GM21737 (cell line): ENCODE data around the gene FADS6.

ENCODE experiments used
- ATAC-seq: cut with Tn5 transposase; IDR thresholded peaks from one replicate; pipeline ENCODE4 v1.9.1; 2021; ENCODE audit warnings: mild to moderate bottlenecking, moderate library complexity; ENCODE audit not compliant: unreplicated experiment

Gene FADS6

GRCh38 chr17:74892013-74892841, 1.2 kb downstream of the FADS6 start:
- ATAC-seq: no peak

DNA sequence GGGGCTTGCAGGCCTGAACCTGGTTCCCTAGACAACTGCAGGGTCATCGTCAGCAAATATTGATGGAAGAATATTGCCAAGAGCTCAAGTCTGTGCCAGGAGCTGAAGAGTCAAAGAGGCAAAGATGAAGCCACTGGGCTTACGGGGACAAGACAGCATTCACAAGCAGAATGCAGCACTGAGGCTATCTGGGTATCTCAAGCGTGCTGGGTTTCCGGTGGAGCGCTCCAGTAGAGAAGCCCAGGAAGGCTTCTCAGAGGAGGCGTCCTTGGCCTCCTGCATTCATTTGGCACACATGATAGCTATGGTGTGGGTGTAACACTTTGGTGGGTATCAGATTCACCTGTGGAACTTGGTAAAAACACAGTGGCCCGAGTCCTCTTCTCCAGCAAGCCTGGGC, 2.9 kb downstream of the FADS6 start:
- ATAC-seq: no peak

DNA sequence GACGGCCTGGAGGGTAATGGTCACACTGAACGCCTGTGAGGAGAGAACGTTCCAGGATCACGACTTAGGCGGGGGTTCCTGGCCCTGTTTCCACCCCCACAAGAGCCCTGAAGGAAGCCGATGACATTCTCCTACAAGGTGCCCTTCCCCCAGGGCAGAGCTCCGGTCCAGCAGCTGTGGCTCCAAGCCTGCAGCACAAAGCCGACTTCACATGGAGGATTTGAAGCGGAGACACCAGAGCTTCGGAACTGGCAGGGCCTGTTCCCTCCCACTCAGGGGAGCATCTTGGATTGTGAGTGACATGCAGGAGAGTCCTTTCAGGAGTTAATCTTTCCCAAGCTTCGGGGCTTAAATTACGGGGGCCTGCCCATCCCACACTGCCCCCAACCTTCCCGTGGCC, 5.0 kb downstream of the FADS6 start:
- ATAC-seq: no peak

DNA sequence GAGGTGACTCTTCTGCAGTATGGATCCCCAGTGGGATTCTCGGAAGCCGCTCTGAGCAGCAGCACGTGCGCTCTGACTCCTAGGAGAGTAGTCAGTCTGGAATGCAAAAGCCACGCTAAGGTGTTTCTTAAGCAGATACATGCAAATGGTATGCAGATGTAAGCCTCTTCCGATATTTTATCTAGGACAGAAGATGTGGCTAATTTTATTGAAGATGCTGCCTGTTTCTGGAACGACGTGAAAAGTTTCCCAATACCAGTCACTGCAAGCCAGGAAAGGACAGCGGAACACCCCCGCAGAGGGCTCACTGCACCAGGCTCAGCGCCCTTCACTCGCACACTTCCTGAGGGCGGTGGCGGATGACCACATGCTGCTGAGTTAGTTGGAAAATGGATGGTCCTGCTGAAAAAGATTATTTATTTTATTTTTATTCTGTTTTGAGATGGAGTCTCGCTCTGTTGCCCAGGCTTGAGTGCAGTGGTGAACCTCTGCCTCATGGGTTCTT, 10.1 kb downstream of the FADS6 start:
- no peak for ATAC-seq

DNA sequence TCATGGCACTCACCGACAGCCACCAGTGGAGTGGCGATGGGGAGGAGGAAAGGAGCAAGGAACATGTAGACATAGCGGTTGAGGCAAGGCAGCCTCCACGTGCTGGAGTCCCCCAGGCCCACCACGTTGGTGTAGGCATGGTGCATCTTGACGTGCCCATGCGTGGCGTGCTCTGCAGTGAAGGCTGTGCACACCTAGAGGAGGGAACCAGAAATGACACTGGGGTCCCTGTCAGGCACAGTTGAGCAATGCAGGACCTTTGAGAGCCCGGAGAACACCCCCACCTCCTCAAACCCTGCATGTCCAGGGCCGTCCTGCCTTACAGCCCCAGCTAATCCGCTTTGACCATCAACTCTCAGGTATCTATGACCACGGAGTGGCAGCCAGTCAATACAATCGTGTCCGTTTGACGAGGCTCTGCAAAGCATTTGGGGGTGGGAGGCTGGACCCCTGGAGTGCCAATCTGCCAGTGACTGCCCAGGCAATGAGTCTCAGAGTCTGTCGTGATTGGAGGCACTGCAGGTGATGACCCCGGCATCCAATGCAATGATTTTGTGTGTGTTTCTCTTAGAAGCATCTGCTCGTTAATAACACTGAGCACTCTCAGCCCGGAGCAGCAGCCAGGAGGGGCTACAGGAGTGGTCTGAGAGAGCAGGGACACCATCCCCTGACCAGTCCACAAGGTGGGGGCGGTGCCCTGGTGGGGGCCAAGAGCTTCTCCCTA, 10.8 kb downstream of the FADS6 start:
- ATAC-seq: no peak

DNA sequence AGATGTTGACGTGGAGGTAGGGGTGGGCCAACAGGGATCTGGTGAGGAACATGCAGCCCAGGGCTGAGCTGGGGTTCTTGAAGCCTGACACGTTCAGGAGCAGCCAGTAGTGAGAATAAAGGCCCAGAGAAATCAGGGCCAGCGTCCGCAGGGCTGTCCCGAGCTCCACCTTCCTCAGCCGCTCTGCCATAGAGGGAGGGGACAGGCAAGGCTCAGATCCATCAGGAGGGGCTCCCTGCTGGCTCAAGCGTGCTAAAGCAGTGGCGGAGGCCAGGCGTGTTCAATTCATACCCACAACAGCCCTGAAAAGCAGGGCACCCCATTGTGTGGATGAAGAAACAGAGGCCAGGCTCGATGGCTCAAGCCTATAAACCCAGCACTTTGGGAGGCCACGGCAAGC, 12.4 kb downstream of the FADS6 start:
- no peak for ATAC-seq

- no peak for ATAC-seq
Measured at GRCh38 chr17:74879308-74879707, 14.1 kb downstream of the FADS6 start.

DNA sequence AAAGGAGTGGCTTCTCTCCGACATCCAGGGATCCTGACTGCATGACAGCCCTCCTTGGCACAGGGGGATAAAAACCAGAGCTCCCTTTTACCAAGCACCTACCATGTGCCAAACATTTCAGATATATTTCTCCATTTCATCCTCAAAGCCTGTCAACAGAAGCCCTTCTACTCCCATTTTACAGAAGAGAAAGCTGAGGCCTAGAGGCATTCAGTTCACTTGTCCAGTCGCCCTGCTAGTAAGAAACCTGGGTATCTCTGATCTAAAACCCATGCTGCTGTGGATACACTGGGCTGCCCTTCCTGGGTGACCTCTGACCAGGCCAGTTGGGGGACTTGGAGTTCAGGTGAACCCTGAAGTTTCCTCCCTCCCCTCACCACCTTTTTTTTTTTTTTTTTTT, 14.8 kb downstream of the FADS6 start:
- no peak for ATAC-seq

- ATAC-seq: no peak
Measured at GRCh38 chr17:74877592-74878548, 15.6 kb downstream of the FADS6 start.

DNA sequence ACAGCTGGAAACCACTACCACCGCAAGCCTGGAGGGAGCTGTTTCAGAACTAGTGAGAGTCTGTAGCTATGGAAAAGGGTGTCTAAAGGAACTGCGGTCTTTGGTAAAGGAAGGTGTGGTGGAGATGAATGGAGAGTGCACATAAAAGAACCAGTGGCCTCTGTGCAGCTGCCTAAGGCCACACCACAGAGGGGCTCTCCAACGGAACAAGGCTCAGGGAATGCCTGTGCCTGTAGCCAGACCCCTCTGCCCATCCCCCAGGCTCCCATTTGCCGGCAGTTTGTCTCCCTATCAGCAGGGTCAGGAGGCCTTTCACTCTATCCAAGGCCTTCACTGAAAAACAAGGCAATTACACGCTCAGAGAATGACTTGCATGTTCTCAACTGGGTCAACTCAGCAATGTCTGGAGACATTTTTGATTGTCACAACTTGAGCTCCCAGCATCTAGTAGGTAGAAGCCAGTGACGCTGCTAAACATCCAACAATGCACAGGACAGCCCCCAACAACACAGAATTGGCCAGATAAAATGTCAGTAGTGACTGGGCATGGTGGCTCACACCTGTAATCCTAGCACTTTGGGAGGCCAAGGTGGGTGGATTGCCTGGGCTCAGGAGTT, 17.3 kb downstream of the FADS6 start:
- ATAC-seq: no peak

GRCh38 chr17:74875155-74875976, 18.1 kb downstream of the FADS6 start:
- ATAC-seq: no peak

- ATAC-seq: no peak
Measured at GRCh38 chr17:74874615-74875037, 18.8 kb downstream of the FADS6 start.

DNA sequence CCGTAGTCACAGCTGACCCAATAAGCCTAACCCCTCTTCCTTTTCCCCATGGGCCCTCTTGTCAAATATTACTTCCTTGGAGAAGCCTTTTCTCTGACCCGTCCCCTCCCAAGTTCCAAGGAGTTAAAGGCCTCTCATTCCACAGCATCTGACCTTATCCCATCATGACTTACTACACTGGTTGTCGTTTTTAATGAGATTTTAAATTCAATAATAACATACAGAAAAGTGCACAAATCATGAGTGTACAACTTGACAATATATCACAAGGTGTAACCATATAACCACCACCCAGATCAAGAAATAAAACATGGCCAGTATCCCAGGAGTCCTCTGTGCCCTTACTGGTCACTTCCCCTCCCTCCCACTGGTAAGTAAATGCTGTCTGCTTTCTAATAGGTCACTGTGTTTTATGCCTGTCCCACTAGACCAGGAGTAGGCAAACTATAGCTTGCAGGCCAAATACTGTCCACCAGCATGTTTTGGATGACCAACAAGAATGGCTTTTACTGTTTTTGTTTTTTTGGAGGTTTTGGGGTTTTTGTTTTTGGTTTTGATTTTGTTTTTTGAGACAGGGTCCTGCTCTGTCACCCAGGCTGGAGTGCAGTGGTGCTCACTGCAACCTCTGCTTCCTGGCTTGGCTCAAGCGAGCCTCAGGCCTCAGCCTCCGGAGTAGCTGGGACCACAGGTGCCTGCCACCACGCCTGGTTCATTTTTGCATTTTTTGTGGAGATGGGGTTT, 19.4 kb downstream of the FADS6 start:
- ATAC-seq: no peak

GRCh38 chr17:74873037-74873873, 20.2 kb downstream of the FADS6 start:
- ATAC-seq: peak; percentile 84

DNA sequence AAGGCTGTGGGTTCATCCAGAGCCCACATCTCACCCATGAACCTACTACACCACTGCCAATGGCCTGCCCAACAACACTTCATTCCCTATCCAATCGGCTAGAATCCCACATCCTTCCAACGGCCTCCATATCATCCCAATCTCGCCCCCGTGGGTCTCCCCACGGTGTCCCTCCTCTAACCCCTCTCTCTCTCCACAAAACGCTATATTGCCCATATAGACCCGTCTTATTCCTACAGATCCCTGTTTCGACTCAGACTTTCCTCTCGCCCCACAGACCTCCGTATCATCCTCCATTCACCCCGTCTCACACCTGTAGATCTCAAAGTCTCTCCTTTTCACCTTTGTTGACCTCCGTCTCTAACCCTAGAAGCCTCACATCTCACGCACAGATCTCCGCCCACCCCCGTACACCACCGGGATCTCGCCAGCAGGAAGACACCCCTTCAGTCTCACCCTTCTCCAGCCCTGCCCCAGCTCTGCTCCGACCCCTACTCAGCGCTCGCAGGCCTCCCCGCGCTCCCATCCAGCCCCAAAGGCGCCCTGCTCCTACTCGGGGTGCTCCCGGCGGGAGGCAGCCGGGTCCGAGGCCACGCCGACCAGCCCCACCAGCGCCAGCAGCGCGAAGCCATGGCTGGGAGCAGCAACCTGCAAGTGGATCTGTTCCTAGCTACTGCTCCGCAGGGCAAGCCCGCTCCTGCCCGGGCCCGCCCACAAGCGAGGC, 21.0 kb downstream of the FADS6 start, which contains the start of gene FDXR:
FDXR (minus strand) TSS at position 682 of the 724 bp plus-strand sequence; CDS start at position 632, 50 bp downstream.
- no peak for ATAC-seq

DNA sequence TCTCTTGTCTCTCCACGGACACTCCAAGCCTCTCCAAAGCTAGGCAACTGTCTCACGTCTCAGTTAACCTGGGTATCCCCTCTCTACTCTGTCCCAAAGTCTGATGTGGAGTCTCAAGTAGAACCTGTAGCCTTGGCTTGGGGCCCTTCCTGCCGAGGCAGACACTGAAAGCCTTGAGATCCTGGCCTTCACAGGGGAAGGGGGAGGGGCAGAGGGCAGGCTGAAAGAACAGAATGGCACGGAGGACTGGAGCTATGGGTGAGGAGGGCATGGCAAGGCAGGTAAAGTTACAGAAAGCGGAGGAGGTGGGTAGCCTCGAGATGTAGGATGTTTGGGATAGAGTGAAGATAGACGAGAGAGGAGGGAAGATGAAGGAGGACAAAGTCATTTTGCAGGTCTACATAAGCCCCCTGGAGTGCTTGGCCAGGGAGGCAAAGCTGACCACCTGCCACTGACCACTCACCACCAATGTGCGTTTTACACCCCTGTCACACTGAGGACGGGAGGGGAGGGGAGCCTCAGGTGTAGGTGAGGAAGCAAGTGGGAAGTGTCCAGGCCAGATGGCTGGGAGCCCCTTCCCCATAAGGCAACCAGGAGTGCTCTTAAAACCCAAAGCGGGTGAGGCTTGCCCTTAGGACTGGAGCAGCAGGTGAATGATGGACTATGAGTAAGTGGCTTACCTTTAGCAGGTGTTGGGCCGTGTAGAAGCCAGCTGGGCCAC, 21.9 kb downstream of the FADS6 start:
- ATAC-seq: no peak

DNA sequence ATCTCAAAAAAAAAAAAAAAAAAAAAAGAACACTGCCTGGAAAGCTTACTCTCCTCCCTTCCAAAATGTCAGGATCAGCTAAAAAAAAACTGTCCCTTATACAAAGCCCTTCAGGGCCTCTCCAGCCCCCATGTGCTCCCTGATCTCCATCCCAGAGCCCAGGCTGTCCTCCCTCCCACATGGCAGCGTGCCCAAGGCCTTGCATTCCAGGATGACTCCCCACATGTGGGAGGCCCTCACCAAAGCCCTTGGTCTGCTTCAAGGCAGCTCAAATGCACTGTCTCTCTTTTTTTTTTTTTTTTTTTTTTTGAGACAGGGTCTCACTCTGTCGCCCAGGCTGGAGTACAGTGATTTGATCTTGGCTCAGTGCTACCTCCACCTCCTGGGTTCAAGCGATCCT, 22.9 kb downstream of the FADS6 start:
- ATAC-seq: no peak
